Measurements from ENCODE around the gene CACNA2D3. TPM values are rescaled to one million over a fixed set of nuclear protein-coding genes. Genes with fewer than 3 reads are reported as not detected.

The CACNA2D3 gene
- total and polyA plus RNA-seq, 4 experiments from 2014 or later: not detected

DNA sequence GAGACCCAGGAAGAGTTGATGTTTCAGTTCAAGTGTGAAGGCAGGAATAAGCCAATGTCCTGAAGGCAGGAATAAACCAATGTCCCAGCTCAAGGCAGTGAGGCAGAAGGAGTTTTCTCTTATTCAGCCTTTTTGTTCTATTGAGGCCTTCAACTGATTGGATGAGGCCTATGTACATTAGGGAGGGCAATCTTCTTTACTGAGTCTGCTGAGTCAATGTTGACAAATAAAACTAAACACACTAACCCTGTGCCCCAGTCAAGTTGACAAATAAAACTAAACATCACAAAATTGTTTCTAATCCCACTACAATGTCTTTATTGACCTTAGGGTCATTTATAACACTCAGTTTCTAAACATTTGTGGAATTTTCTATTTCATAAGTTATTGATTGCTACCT is 100.0 kb downstream of the CACNA2D3 start:
- no peak overlapping the region for H3K27ac ChIP-seq (ENCODE audit: low read depth, low read length)
- DNase-seq: no peak
- POLR2A ChIA-PET (ENCODE audit: partially characterized antibody): no interaction called here
- H3K4me1 Mint-ChIP-seq: no peaks in the 10 kb centered on the region
- H3K4me3 ChIP-seq (ENCODE audit: low read length in 2 of 2): no peak overlapping the region
- no peaks in the 10 kb centered on the region for H3K36me3 ChIP-seq (ENCODE audit: insufficient read depth, low read length)
- H3K9me3 Mint-ChIP-seq: peaks cover 0 to 6% (median 0%) of the 10 kb centered on the region in 8 donors
- no peaks in the 10 kb centered on the region for H3K27me3 ChIP-seq (ENCODE audit: insufficient read depth, low read length)
- no peaks in the 10 kb centered on the region for H3K4me1 ChIP-seq (ENCODE audit: insufficient read depth, low read length)
- CTCF ChIA-PET (ENCODE audit: partially characterized antibody): no interaction called here
- intact Hi-C loops (cut with micrococcal nuclease): no loop called here
- H3K27me3 Mint-ChIP-seq: peaks cover 0 to 2% of the 10 kb centered on the region in 2 donors
- no peak overlapping the region for H3K4me3 Mint-ChIP-seq
- H3K27ac Mint-ChIP-seq: no peak overlapping the region
- H3K36me3 Mint-ChIP-seq: no peaks in the 10 kb centered on the region
- no peaks in the 10 kb centered on the region for H3K9me3 ChIP-seq (ENCODE audit: control insufficient read depth in 1 of 2, low read length in 2 of 2)

DNA sequence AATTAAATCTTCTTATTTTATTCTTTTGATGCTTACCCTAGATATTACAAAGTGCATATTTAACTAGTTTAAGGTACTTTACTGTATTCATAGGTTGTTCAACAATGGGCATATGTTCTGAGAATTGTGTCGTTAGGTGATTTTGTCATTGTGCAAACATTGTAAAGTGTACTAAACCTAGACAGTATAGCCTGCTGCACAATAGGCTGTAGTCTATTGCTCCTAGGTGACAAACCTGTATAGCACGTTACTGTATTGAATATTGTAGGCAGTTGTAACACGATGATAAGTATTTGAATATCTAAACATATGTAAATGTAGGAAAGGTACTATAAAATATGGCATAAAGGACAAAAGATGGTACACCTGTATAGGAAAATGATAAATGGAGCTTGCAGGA is 100.7 kb downstream of the CACNA2D3 start:
- ChIA-PET POLR2A (ENCODE audit: partially characterized antibody) (no interaction called here), CTCF (ENCODE audit: partially characterized antibody) (no interaction called here)
- H3K27me3 ChIP-seq (ENCODE audit: insufficient read depth, low read length): no peaks in the 10 kb centered on the region
- H3K27ac Mint-ChIP-seq: no peak overlapping the region
- DNase-seq: no peak
- no peaks in the 10 kb centered on the region for H3K36me3 ChIP-seq (ENCODE audit: insufficient read depth, low read length)
- no peak overlapping the region for H3K4me3 ChIP-seq (ENCODE audit: low read length in 2 of 2)
- no peak overlapping the region for H3K4me3 Mint-ChIP-seq
- H3K9me3 Mint-ChIP-seq: peaks cover 0 to 8% (median 0%) of the 10 kb centered on the region in 8 donors
- H3K27me3 Mint-ChIP-seq: peaks cover 0 to 2% of the 10 kb centered on the region in 2 donors
- no peak overlapping the region for H3K27ac ChIP-seq (ENCODE audit: low read depth, low read length)
- intact Hi-C loops (cut with micrococcal nuclease): no loop called here
- no peaks in the 10 kb centered on the region for H3K36me3 Mint-ChIP-seq
- no peaks in the 10 kb centered on the region for H3K4me1 ChIP-seq (ENCODE audit: insufficient read depth, low read length)
- no peaks in the 10 kb centered on the region for H3K9me3 ChIP-seq (ENCODE audit: control insufficient read depth in 1 of 2, low read length in 2 of 2)
- H3K4me1 Mint-ChIP-seq: no peaks in the 10 kb centered on the region

DNA sequence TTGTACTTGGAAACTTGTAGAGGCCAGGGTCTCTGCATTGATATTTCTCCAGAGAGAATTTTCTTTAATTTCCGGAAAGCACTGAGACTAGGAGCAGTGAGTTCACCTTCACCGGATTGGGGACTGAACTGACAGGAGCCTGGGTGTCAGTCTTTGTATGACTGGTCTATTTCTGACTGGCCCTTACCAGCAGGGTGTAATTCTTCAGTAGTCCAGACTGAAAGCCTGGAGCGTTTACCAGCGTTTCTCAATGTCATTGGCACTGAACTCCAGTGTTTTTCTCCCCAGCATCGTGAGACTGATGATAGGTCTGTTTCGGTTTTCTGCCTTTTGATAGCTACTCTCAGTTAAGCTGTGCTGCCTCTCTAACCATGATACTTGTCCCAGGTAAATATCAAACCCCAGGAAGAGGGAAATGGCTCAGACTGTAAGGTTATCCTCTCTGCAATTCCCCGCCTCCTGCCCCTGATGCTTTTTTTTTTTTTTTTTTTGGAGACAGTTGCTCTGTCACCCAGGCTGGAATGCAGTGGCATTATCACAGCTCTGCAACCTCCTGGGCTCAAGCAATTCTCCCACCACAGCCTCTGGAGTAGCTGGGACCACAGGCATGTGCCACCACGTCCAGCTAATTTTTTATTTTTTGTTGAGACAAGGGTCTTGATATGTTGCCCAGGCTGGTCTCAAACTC is 103.6 kb downstream of the CACNA2D3 start:
- CTCF ChIA-PET (ENCODE audit: partially characterized antibody): no interaction called here
- H3K27me3 Mint-ChIP-seq: peaks cover 0 to 2% of the 10 kb centered on the region in 2 donors

DNA sequence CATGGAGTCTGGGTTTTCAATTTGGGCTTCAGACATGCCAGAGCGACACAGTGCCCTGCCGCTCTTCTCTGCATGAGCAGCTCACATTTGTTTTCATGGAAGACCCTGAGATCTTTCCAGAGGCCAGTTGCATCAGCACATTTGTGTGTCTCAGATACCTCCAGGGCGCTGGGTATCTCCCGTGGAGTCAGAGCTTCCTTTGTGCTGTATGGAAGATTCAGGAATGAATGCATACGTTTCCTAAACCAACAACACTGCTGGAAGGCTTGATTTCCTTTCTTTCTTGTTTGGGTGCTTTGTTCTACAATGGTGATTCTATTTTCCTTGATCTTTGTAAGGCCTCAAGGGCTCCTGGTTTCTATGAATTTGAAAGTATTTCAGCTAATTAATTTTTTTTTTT is 106.5 kb downstream of the CACNA2D3 start:
- peaks cover 0 to 10% (median 2%) of the 10 kb centered on the region in 8 donors for H3K9me3 Mint-ChIP-seq
- Histone ChIP-seq H3K9me3 (ENCODE audit: control insufficient read depth in 1 of 2, low read length in 2 of 2) (no peaks in the 10 kb centered on the region), H3K4me3 (ENCODE audit: low read length in 2 of 2) (no peak overlapping the region), H3K27me3 (ENCODE audit: insufficient read depth, low read length) (no peaks in the 10 kb centered on the region), H3K27ac (ENCODE audit: low read depth, low read length) (no peak overlapping the region), H3K4me1 (ENCODE audit: insufficient read depth, low read length) (no peaks in the 10 kb centered on the region), H3K36me3 (ENCODE audit: insufficient read depth, low read length) (no peaks in the 10 kb centered on the region)
- no peak overlapping the region for H3K4me3 Mint-ChIP-seq
- H3K27ac Mint-ChIP-seq: no peak overlapping the region
- H3K36me3 Mint-ChIP-seq: no peaks in the 10 kb centered on the region
- ChIA-PET POLR2A (ENCODE audit: partially characterized antibody) (no interaction called here), CTCF (ENCODE audit: partially characterized antibody) (no interaction called here)
- peaks cover 0 to 5% of the 10 kb centered on the region in 2 donors for H3K27me3 Mint-ChIP-seq
- no peaks in the 10 kb centered on the region for H3K4me1 Mint-ChIP-seq
- DNase-seq: no peak
- intact Hi-C loops (cut with micrococcal nuclease): no loop called here

More for the DNA sequence above, 103.6 kb downstream of the CACNA2D3 start:
- Mint-ChIP-seq H3K4me1 (no peaks in the 10 kb centered on the region), H3K27ac (no peak overlapping the region), H3K9me3 (peaks cover 0 to 9% (median 0%) of the 10 kb centered on the region in 8 donors), H3K4me3 (no peak overlapping the region), H3K36me3 (no peaks in the 10 kb centered on the region)
- H3K9me3 ChIP-seq (ENCODE audit: control insufficient read depth in 1 of 2, low read length in 2 of 2): no peaks in the 10 kb centered on the region
- no peaks in the 10 kb centered on the region for H3K27me3 ChIP-seq (ENCODE audit: insufficient read depth, low read length)
- H3K4me3 ChIP-seq (ENCODE audit: low read length in 2 of 2): no peak overlapping the region
- H3K4me1 ChIP-seq (ENCODE audit: insufficient read depth, low read length): no peaks in the 10 kb centered on the region
- H3K27ac ChIP-seq (ENCODE audit: low read depth, low read length): no peak overlapping the region
- POLR2A ChIA-PET (ENCODE audit: partially characterized antibody): no interaction called here
- H3K36me3 ChIP-seq (ENCODE audit: insufficient read depth, low read length): no peaks in the 10 kb centered on the region
- no peak for DNase-seq
- intact Hi-C loops (cut with micrococcal nuclease): no loop called here

DNA sequence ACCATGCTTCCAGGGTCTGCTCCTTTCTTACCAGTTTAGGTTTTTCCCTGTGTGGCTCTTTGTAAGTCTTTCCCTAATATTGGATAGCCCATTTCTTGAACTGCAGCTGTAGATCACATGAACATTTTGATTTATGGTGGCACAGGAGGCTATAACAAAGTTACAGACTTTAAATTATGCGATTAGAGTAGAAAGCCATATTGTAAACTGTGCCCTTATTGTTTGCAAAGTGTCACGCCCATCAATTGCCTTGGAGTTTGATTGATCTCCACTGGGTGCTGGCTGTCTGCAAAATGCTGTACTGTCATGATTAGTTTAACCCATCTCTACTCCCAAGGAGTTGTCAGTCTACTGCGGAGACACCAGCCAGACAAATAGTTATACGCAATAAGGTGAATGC is 110.3 kb downstream of the CACNA2D3 start:
- Mint-ChIP-seq H3K27ac (no peak overlapping the region), H3K4me1 (no peaks in the 10 kb centered on the region), H3K27me3 (peaks cover 1 to 3% of the 10 kb centered on the region in 2 donors), H3K36me3 (no peaks in the 10 kb centered on the region), H3K9me3 (peaks cover 0 to 8% (median 0%) of the 10 kb centered on the region in 8 donors), H3K4me3 (no peak overlapping the region)
- no peaks in the 10 kb centered on the region for H3K36me3 ChIP-seq (ENCODE audit: insufficient read depth, low read length)
- ChIA-PET CTCF (ENCODE audit: partially characterized antibody) (no interaction called here), POLR2A (ENCODE audit: partially characterized antibody) (no interaction called here)
- no peaks in the 10 kb centered on the region for H3K27me3 ChIP-seq (ENCODE audit: insufficient read depth, low read length)
- H3K9me3 ChIP-seq (ENCODE audit: control insufficient read depth in 1 of 2, low read length in 2 of 2): no peaks in the 10 kb centered on the region
- H3K27ac ChIP-seq (ENCODE audit: low read depth, low read length): no peak overlapping the region
- intact Hi-C loops (cut with micrococcal nuclease): no loop called here
- no peaks in the 10 kb centered on the region for H3K4me1 ChIP-seq (ENCODE audit: insufficient read depth, low read length)
- no peak overlapping the region for H3K4me3 ChIP-seq (ENCODE audit: low read length in 2 of 2)
- no peak for DNase-seq

DNA sequence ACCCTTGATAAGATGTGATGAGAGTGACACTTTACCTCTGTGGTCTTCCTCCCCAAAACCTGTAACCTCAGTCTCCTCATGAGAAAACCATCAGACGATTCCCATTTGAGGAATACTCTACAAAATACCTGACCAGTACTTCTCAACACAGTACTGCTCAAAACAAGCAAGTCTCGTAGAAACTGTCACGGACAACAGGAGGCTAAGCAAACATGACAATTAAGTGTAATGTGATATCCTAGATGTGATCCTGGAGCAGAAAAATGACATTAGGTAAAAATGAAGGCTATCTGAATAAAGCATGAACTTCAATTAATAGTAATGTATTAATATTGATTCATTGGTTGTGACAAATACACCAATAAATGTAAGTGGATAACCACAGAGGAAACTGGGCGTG is 113.6 kb downstream of the CACNA2D3 start:
- Mint-ChIP-seq H3K4me1 (no peaks in the 10 kb centered on the region), H3K27ac (no peak overlapping the region), H3K9me3 (peaks cover 0 to 5% (median 0%) of the 10 kb centered on the region in 8 donors), H3K27me3 (peaks cover 1 to 3% of the 10 kb centered on the region in 2 donors), H3K36me3 (no peaks in the 10 kb centered on the region), H3K4me3 (no peak overlapping the region)
- Histone ChIP-seq H3K36me3 (ENCODE audit: insufficient read depth, low read length) (no peaks in the 10 kb centered on the region), H3K27me3 (ENCODE audit: insufficient read depth, low read length) (no peaks in the 10 kb centered on the region), H3K9me3 (ENCODE audit: control insufficient read depth in 1 of 2, low read length in 2 of 2) (no peaks in the 10 kb centered on the region), H3K4me3 (ENCODE audit: low read length in 2 of 2) (no peak overlapping the region), H3K4me1 (ENCODE audit: insufficient read depth, low read length) (no peaks in the 10 kb centered on the region), H3K27ac (ENCODE audit: low read depth, low read length) (no peak overlapping the region)
- intact Hi-C loops (cut with micrococcal nuclease): no loop called here
- ChIA-PET CTCF (ENCODE audit: partially characterized antibody) (no interaction called here), POLR2A (ENCODE audit: partially characterized antibody) (no interaction called here)
- no peak for DNase-seq

- no peak overlapping the region for H3K4me3 Mint-ChIP-seq
- ChIA-PET POLR2A (ENCODE audit: partially characterized antibody) (no interaction called here), CTCF (ENCODE audit: partially characterized antibody) (no interaction called here)
- no peak for DNase-seq
- H3K27ac Mint-ChIP-seq: no peak overlapping the region
- H3K9me3 Mint-ChIP-seq: peaks cover 0 to 5% (median 0%) of the 10 kb centered on the region in 8 donors
- H3K9me3 ChIP-seq (ENCODE audit: control insufficient read depth in 1 of 2, low read length in 2 of 2): no peaks in the 10 kb centered on the region
- H3K27me3 ChIP-seq (ENCODE audit: insufficient read depth, low read length): no peaks in the 10 kb centered on the region
- no peak overlapping the region for H3K27ac ChIP-seq (ENCODE audit: low read depth, low read length)
- peaks cover 1 to 3% of the 10 kb centered on the region in 2 donors for H3K27me3 Mint-ChIP-seq
- H3K36me3 Mint-ChIP-seq: no peaks in the 10 kb centered on the region
- no peaks in the 10 kb centered on the region for H3K4me1 Mint-ChIP-seq
- intact Hi-C loops (cut with micrococcal nuclease): no loop called here
- H3K36me3 ChIP-seq (ENCODE audit: insufficient read depth, low read length): no peaks in the 10 kb centered on the region
- H3K4me1 ChIP-seq (ENCODE audit: insufficient read depth, low read length): no peaks in the 10 kb centered on the region
- no peak overlapping the region for H3K4me3 ChIP-seq (ENCODE audit: low read length in 2 of 2)
Measured at GRCh38 chr3:54237109-54237508, 114.8 kb downstream of the CACNA2D3 start.

Measured in CD4-positive, alpha-beta memory T cell (primary cell).